K562 (cell line): ENCODE data around the gene FHDC1. TPM values are rescaled to one million over a fixed set of nuclear protein-coding genes. Genes with fewer than 3 reads are reported as not detected.

Experiments used
- CCNT2 ChIP-seq: IDR thresholded peaks from 2 replicates; pipeline ENCODE4 v1.6.1; 2011; ENCODE audit warnings: borderline replicate concordance, low read depth, mild to moderate bottlenecking, moderate library complexity, mixed read lengths, low read length; ENCODE audit not compliant: insufficient read length; ENCODE audit errors: extremely low read depth
- HDAC1 ChIP-seq, 2 experiments: fragments of 450-650 bp; IDR thresholded peaks; 2 replicates each; pipeline ENCODE4 v1.6.1; 2016 to 2017; ENCODE audit warnings: inconsistent platforms in 1 of 2, mild to moderate bottlenecking in 1 of 2, moderate library complexity in 1 of 2
- MAZ ChIP-seq, 2 experiments: fragments of 450-650 bp in 1 of 2; sonication (generic) in 1 of 2; formaldehyde crosslinking; IDR thresholded peaks in 1 of 2; conservative IDR thresholded peaks in 1 of 2; 2 replicates each; pipeline versions ENCODE4 v1.4.0 to v1.5.0; 2020; ENCODE audit warnings: mild to moderate bottlenecking in 1 of 2, missing genetic modification reagents in 1 of 2
- MTA2 ChIP-seq: fragments of 450-650 bp; IDR thresholded peaks from 2 replicates; pipeline ENCODE4 v1.6.1; 2016; ENCODE audit warnings: low read depth
- POLR2H ChIP-seq: IDR thresholded peaks from 2 replicates; pipeline ENCODE4 v1.6.1; 2016; ENCODE audit warnings: missing genetic modification characterization, low read depth, mild to moderate bottlenecking, control low read depth, missing compliant biosample characterization, moderate library complexity
- PRMT5 ChIP-seq: sonication (generic); formaldehyde crosslinking; IDR thresholded peaks from 2 replicates; pipeline ENCODE4 v1.5.0; 2020; ENCODE audit warnings: missing genetic modification reagents
- SMARCA5 ChIP-seq: fragments of 450-650 bp; IDR thresholded peaks from 2 replicates; pipeline ENCODE4 v1.6.1; 2016
- SRSF3 ChIP-seq: fragments of 200-400 bp; formaldehyde crosslinking; IDR thresholded peaks from 2 replicates; pipeline ENCODE4 v1.6.1; 2016; ENCODE audit warnings: mild to moderate bottlenecking, low read length, moderate library complexity; ENCODE audit not compliant: insufficient read depth
- ZFX ChIP-seq: sonication (generic); formaldehyde crosslinking; IDR thresholded peaks from 2 replicates; pipeline ENCODE4 v1.8.0; 2022; ENCODE audit warnings: mild to moderate bottlenecking, missing genetic modification reagents, moderate library complexity
- ZNF12 ChIP-seq: sonication (generic); formaldehyde crosslinking; IDR thresholded peaks from 2 replicates; pipeline ENCODE4 v1.4.0; 2020; ENCODE audit warnings: mild to moderate bottlenecking, missing genetic modification reagents
- ZNF224 ChIP-seq: sonication (generic); formaldehyde crosslinking; IDR thresholded peaks from 2 replicates; pipeline ENCODE4 v1.8.0; 2022; ENCODE audit warnings: mild to moderate bottlenecking, missing genetic modification reagents
- ZNF431 ChIP-seq: sonication (generic); formaldehyde crosslinking; IDR thresholded peaks from 2 replicates; pipeline ENCODE4 v1.8.0; 2022; ENCODE audit warnings: mild to moderate bottlenecking, missing genetic modification reagents
- ZSCAN32 ChIP-seq: fragments of 450-650 bp; formaldehyde crosslinking; IDR thresholded peaks from 2 replicates; pipeline ENCODE4 v1.4.0; 2020; ENCODE audit warnings: mild to moderate bottlenecking, moderate library complexity
- polyA plus RNA-seq, 8 experiments: library from polyadenylated mRNA; depleted of rRNA in 4 of 8; stranded (reverse) in 5 of 8; unstranded in 3 of 8; fragments of >200 nt; fragmentation: Nextera tagmentation in 2 of 8; fragmentation: Illumina TruSeq in 1 of 8; extraction: Ambion mirVana in 2 of 8; extraction: Trizol in 1 of 8; gene quantifications; 2 replicates each; pipeline versions ENCODE4 v1.2.1 to v1.2.3, GENCODE V29; 2011 to 2014; ENCODE audit warnings: inconsistent platforms in 1 of 8, missing spikeins in 1 of 8
- total RNA-seq, 7 experiments: library from RNA; depleted of rRNA in 6 of 7; stranded (reverse); fragments of >200 nt in 6 of 7; fragmentation: Illumina TruSeq in 2 of 7; extraction: Trizol in 2 of 7; gene quantifications; 2 replicates each; pipeline versions ENCODE4 v1.2.1 to v1.2.3, GENCODE V29; 2011 to 2021; ENCODE audit warnings: low replicate concordance in 1 of 7
- TF ChIP-seq, protein P1 (sequence below), 3 experiments: IDR thresholded peaks in 2 of 3; conservative IDR thresholded peaks in 1 of 3; 2 replicates each; pipeline ENCODE4 v1.5.1; 2011 to 2012; ENCODE audit warnings: low read length in 3 of 3, mild to moderate bottlenecking in 3 of 3, control low read depth in 2 of 3, improper control_type of control experiment in 1 of 3, inconsistent platforms in 1 of 3, low read depth in 1 of 3, mixed read lengths in 1 of 3, moderate library complexity in 1 of 3; ENCODE audit not compliant: insufficient read depth in 2 of 3
- TF ChIP-seq, protein P2 (sequence below): sonication (generic); formaldehyde crosslinking; IDR thresholded peaks from 2 replicates; pipeline ENCODE4 v1.8.0; 2023; ENCODE audit warnings: mild to moderate bottlenecking, missing genetic modification reagents
- TF ChIP-seq, protein P3 (sequence below): fragments of 450-650 bp; formaldehyde crosslinking; IDR thresholded peaks from 2 replicates; pipeline ENCODE4 v1.4.0; 2022; ENCODE audit warnings: missing genetic modification characterization
- TF ChIP-seq, protein P4 (sequence below): sonication (generic); formaldehyde crosslinking; IDR thresholded peaks from 2 replicates; pipeline ENCODE4 v1.8.1; 2022; ENCODE audit warnings: missing genetic modification reagents
- TF ChIP-seq, protein P5 (sequence below): fragments of 250-450 bp; sonication (Bioruptor Pico); IDR thresholded peaks from 2 replicates; pipeline ENCODE4 v1.6.1; 2021; ENCODE audit warnings: mild to moderate bottlenecking

FHDC1 gene
- total and polyA plus RNA-seq, 9 of the 15 experiments (the other 6 are each of a cell fraction or from before 2014, with no cell fraction given), result 0.01 to 0.43 (median 0.07) TPM

DNA sequence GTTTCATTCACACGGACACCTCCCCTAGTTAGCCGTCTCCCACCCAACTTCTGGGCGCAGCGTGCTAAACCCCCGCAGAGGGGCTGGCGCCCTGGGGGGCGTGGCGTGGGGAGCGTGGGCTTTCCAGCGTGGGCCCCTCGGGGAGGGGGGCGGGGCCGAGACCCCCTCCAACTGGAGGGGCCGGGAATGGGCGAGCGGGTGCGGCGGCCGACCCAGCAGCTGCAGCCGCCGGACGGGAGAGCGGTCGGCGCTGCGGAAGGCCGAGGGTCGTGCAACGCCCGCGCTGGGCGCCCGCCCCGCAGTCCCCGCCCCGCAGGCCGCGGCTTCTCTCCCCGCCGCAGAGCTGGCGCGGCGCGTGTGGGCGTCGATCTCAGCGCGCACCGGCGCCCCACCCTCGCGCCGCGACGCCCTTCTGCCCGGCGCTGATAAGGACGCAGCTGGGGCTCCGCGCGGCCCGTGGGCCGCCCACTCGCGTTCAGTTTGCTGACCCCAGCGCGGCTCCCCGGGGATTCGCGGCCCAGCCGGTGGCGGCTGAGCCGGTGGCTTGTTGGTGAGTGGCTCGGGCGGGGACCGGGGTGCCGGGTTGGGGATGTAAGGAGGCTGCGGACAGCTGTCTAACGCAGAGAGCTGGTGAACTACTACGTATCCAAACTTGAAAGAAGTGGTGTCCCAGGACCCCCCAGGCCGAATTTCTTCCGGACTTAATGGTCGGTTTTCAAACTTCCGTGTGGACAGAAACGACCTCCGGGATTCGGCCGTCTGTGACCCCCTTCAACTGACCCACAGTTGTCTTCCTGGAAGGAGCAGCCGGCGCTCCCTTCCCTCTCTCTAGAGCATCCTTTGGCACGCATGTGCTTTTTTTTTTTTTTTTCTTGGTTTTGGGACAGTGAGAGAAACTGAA is 1.5 kb downstream of the FHDC1 start (continued):
- TF ChIP-seq, protein P1, sequence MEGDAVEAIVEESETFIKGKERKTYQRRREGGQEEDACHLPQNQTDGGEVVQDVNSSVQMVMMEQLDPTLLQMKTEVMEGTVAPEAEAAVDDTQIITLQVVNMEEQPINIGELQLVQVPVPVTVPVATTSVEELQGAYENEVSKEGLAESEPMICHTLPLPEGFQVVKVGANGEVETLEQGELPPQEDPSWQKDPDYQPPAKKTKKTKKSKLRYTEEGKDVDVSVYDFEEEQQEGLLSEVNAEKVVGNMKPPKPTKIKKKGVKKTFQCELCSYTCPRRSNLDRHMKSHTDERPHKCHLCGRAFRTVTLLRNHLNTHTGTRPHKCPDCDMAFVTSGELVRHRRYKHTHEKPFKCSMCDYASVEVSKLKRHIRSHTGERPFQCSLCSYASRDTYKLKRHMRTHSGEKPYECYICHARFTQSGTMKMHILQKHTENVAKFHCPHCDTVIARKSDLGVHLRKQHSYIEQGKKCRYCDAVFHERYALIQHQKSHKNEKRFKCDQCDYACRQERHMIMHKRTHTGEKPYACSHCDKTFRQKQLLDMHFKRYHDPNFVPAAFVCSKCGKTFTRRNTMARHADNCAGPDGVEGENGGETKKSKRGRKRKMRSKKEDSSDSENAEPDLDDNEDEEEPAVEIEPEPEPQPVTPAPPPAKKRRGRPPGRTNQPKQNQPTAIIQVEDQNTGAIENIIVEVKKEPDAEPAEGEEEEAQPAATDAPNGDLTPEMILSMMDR (IDR thresholded peaks at IDR 0.05 in 2 of 3, conservative IDR thresholded peaks at IDR 0.05 in 1 of 3; ENCODE audit: insufficient read depth in 2 of 3, low read depth in 1 of 3, low read length in 3 of 3), result no peak
- TF ChIP-seq ZFX (CRISPR knock-in tag) (0 out of 2 replicates have a peak, but pooled peaks have one; percentile 9), ZNF12 (CRISPR knock-in tag) (no peak), SRSF3 (no peak), CCNT2 (peak; percentile 90), ZNF224 (CRISPR knock-in tag) (no peak), MAZ (CRISPR knock-in tag; conservative IDR thresholded peaks at IDR 0.05 in 1 of 2, IDR thresholded peaks at IDR 0.05 in 1 of 2) (peak in 1 of 2 experiments; percentile 64; a peak in 2 of 4 replicates), ZNF431 (0 out of 2 replicates have a peak, but pooled peaks have one; percentile 29), HDAC1 (IDR thresholded peaks at IDR 0.05) (peak in 1 of 2 experiments; percentile 40; a peak in 1 of 4 replicates), PRMT5 (no peak), SMARCA5 (no peak), MTA2 (no peak), POLR2H (tag) (no peak), ZSCAN32 (CRISPR knock-in tag) (no peak)
- TF ChIP-seq, protein P2, sequence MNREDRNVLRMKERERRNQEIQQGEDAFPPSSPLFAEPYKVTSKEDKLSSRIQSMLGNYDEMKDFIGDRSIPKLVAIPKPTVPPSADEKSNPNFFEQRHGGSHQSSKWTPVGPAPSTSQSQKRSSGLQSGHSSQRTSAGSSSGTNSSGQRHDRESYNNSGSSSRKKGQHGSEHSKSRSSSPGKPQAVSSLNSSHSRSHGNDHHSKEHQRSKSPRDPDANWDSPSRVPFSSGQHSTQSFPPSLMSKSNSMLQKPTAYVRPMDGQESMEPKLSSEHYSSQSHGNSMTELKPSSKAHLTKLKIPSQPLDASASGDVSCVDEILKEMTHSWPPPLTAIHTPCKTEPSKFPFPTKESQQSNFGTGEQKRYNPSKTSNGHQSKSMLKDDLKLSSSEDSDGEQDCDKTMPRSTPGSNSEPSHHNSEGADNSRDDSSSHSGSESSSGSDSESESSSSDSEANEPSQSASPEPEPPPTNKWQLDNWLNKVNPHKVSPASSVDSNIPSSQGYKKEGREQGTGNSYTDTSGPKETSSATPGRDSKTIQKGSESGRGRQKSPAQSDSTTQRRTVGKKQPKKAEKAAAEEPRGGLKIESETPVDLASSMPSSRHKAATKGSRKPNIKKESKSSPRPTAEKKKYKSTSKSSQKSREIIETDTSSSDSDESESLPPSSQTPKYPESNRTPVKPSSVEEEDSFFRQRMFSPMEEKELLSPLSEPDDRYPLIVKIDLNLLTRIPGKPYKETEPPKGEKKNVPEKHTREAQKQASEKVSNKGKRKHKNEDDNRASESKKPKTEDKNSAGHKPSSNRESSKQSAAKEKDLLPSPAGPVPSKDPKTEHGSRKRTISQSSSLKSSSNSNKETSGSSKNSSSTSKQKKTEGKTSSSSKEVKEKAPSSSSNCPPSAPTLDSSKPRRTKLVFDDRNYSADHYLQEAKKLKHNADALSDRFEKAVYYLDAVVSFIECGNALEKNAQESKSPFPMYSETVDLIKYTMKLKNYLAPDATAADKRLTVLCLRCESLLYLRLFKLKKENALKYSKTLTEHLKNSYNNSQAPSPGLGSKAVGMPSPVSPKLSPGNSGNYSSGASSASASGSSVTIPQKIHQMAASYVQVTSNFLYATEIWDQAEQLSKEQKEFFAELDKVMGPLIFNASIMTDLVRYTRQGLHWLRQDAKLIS (CRISPR knock-in tag), result no peak
- TF ChIP-seq, protein P3, sequence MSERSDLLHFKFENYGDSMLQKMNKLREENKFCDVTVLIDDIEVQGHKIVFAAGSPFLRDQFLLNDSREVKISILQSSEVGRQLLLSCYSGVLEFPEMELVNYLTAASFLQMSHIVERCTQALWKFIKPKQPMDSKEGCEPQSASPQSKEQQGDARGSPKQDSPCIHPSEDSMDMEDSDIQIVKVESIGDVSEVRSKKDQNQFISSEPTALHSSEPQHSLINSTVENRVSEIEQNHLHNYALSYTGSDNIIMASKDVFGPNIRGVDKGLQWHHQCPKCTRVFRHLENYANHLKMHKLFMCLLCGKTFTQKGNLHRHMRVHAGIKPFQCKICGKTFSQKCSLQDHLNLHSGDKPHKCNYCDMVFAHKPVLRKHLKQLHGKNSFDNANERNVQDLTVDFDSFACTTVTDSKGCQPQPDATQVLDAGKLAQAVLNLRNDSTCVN (CRISPR knock-in tag), result no peak
- TF ChIP-seq, protein P4, sequence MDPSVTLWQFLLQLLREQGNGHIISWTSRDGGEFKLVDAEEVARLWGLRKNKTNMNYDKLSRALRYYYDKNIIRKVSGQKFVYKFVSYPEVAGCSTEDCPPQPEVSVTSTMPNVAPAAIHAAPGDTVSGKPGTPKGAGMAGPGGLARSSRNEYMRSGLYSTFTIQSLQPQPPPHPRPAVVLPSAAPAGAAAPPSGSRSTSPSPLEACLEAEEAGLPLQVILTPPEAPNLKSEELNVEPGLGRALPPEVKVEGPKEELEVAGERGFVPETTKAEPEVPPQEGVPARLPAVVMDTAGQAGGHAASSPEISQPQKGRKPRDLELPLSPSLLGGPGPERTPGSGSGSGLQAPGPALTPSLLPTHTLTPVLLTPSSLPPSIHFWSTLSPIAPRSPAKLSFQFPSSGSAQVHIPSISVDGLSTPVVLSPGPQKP, result no peak
- TF ChIP-seq, protein P5, sequence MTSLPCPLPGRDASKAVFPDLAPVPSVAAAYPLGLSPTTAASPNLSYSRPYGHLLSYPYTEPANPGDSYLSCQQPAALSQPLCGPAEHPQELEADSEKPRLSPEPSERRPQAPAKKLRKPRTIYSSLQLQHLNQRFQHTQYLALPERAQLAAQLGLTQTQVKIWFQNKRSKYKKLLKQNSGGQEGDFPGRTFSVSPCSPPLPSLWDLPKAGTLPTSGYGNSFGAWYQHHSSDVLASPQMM (CRISPR knock-in tag), result no peak
